ENCODE data around the gene POP4. TPM values are rescaled to one million over a fixed set of nuclear protein-coding genes. Genes with fewer than 3 reads are reported as not detected.

POP4 gene
- total and polyA plus RNA-seq, 9 of the 15 experiments (the other 6 are each of a cell fraction or from before 2014, with no cell fraction given): 42.1 to 128 (median 99.0) TPM

DNA sequence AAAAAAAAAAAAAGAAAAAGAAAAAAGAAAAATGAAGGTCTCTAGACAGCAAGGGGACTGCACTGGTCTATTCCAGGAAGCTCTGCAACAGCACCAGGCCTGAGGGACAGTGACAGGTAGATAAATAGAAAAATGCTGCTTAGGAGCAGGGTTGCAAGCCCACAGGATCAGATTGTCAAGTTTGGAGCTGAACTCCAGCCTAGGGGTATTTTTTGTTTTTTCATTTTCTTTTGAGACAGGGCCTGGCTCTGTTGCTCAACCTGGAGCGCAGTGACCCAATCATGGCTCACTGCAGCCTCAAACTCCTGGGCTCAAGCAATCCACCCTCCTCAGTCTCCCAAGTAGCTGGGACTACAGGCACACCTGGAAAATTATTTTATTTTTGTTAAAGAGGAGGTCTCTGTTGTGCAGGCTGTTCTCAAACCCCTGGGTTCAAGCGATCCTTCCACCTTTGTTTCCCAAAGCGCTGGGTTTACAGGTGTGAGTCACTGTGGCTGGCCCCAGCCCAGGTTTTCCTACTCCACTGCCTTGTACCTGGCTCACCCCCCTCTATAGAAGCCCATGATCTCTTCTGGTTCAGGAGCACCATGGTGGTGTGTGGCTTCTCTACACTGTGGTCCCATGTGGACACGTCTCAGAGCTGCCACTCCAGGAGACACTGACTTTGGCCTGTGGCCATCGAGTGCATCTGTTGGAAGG lies 23.9 kb downstream of the POP4 start:
- TF ChIP-seq ZNF121 (CRISPR knock-in tag; conservative IDR thresholded peaks at IDR 0.05): no peak
- TF ChIP-seq TEAD2 (tag; IDR thresholded peaks at IDR 0.05): no peak
- TF ChIP-seq SIN3B (IDR thresholded peaks at IDR 0.05; ENCODE audit: low read depth): no peak
- no peak for TF ChIP-seq MBD2 (IDR thresholded peaks at IDR 0.05; ENCODE audit: borderline replicate concordance, low read depth)
- no peak for TF ChIP-seq HDGF (IDR thresholded peaks at IDR 0.05)
- no peak for TF ChIP-seq HNRNPK (IDR thresholded peaks at IDR 0.05; ENCODE audit: low read depth, low read length, poor library complexity, severe bottlenecking)
- TF ChIP-seq CBX3 (IDR thresholded peaks at IDR 0.05; ENCODE audit: borderline replicate concordance in 1 of 2, low read length in 2 of 2): no peak
- TF ChIP-seq SAP30 (IDR thresholded peaks at IDR 0.05; ENCODE audit: borderline replicate concordance, insufficient read depth, low read depth, low read length, poor library complexity, severe bottlenecking): no peak
- H4K20me1 ChIP-seq (replicated peaks; ENCODE audit: control insufficient read depth, insufficient read depth, low read length): no peaks in the 10 kb centered on the region
- intact Hi-C loops (cut with micrococcal nuclease) (loop anchor here (5.0 kb wide), 2 partner anchors 32 to 62 kb away; no protein-coding TSS in a partner anchor), in situ Hi-C loops (cut with MboI) (no loop called here)
- BruUV-seq (replicated peaks): no TSS peak
- H3K27ac ChIP-seq (ENCODE audit: extremely low read depth, low read depth, low read length): no peak overlapping the region
- H3K27me3 ChIP-seq (ENCODE audit: control insufficient read depth in 2 of 2, insufficient read depth in 2 of 2, low read length in 2 of 2): no peaks in the 10 kb centered on the region
- DNase-seq (ENCODE audit: extremely low read depth in 1 of 4, low spot score in 3 of 4) (no peak), FAIRE-seq (no peak), ATAC-seq (no peak)
- H3K9me1 ChIP-seq (ENCODE audit: control insufficient read depth, insufficient read depth, low read length): no peaks in the 10 kb centered on the region
- H3K9me3 ChIP-seq (replicated peaks; ENCODE audit: control insufficient read depth, insufficient read depth, low read depth, low read length): no peaks in the 10 kb centered on the region
- 60% methylated on average over 5 of the region's 5 CpGs for WGBS (ENCODE audit: insufficient coverage, low coverage, missing lambda C conversion rate)
- peaks cover 17 to 22% of the 10 kb centered on the region in 2 experiments for H3K4me1 ChIP-seq (replicated peaks in 1 of 2; ENCODE audit: control insufficient read depth in 2 of 2, insufficient read depth in 2 of 2, low read length in 2 of 2)
- no peak overlapping the region for H3K4me2 ChIP-seq (ENCODE audit: insufficient read depth, low read length)
- no peak overlapping the region for H3K4me3 ChIP-seq
- ChIA-PET CTCF (ENCODE audit: low intra/inter-chr PET ratio) (no interaction called here), POLR2A (interaction anchor here (0.5 to 1.6 kb wide), 3 partner anchors 9 to 576 kb away, joined by 3 to 4 read pairs (median 3); no protein-coding TSS in a partner anchor)
- peak overlapping the region; percentile 38; the same call in 1 of the 2 replicates for H2AFZ ChIP-seq (ENCODE audit: low read depth, low read length)
- H3K79me2 ChIP-seq (ENCODE audit: control insufficient read depth, insufficient read depth, low read length): no peaks in the 10 kb centered on the region
- H3K9ac ChIP-seq (ENCODE audit: insufficient read depth in 1 of 2, low read depth in 2 of 2, low read length in 2 of 2): no peak overlapping the region
- no peaks in the 10 kb centered on the region for H3K36me3 ChIP-seq (ENCODE audit: control insufficient read depth, insufficient read depth, low read length)

Measured in K562 (cell line).